HG03442 (cell line): ENCODE data around the gene HEBP1.
"Not testable (repeated sequence)": the region's sequence is repeated elsewhere in the genome, so short reads cannot be mapped to it uniquely, and the experiment has no call there.

ENCODE experiments used
- ATAC-seq: cut with Tn5 transposase; IDR thresholded peaks from one replicate; pipeline ENCODE4 v1.9.1; 2021; ENCODE audit warnings: mild to moderate bottlenecking, moderate library complexity; ENCODE audit not compliant: unreplicated experiment

HEBP1 gene

GRCh38 chr12:12999959-13000615 lies at the start of gene HEBP1:
Gene HEBP1 (minus strand): TSS chr12:13000265. CDS start chr12:13000114, 151 bp downstream.
- ATAC-seq = peak; percentile 85

GRCh38 chr12:13049816-13050215 lies 49.8 kb upstream of the HEBP1 start:
- no peak for ATAC-seq

- ATAC-seq = no peak
These were observed 46.9 kb upstream of the HEBP1 start for GRCh38 chr12:13046964-13047363.

- ATAC-seq = no peak
These were observed 45.8 kb upstream of the HEBP1 start for GRCh38 chr12:13045816-13046215.

GRCh38 chr12:13044906-13045299 lies 44.8 kb upstream of the HEBP1 start:
- ATAC-seq = no peak

- ATAC-seq = peak; percentile 88
These were observed 44.2 kb upstream of the HEBP1 start, which contains the start of gene FAM234B for GRCh38 chr12:13044002-13044905. Gene FAM234B (plus strand): TSS chr12:13044381. CDS start chr12:13044404, 23 bp downstream.

- no peak for ATAC-seq
These were observed 42.7 kb upstream of the HEBP1 start for GRCh38 chr12:13042666-13043230.

- no peak for ATAC-seq
These were observed 41.2 kb upstream of the HEBP1 start for GRCh38 chr12:13041224-13041623.

GRCh38 chr12:13039328-13039956 lies 39.4 kb upstream of the HEBP1 start:
- ATAC-seq = no peak

- ATAC-seq = no peak
These were observed 38.6 kb upstream of the HEBP1 start for GRCh38 chr12:13038491-13039161.

- ATAC-seq = no peak
These were observed 36.8 kb upstream of the HEBP1 start for GRCh38 chr12:13036881-13037280.

- not testable (repeated sequence) for ATAC-seq
These were observed 35.3 kb upstream of the HEBP1 start for GRCh38 chr12:13035335-13035734.

- no peak for ATAC-seq
These were observed 33.4 kb upstream of the HEBP1 start for GRCh38 chr12:13033476-13033875.

GRCh38 chr12:13032164-13032563 lies 32.1 kb upstream of the HEBP1 start:
- no peak for ATAC-seq

- ATAC-seq = no peak
These were observed 30.7 kb upstream of the HEBP1 start for GRCh38 chr12:13030541-13031291.

GRCh38 chr12:13028825-13029570 lies 28.9 kb upstream of the HEBP1 start:
- ATAC-seq = no peak

- no peak for ATAC-seq
These were observed 27.4 kb upstream of the HEBP1 start for GRCh38 chr12:13027508-13027907.

- ATAC-seq = no peak
These were observed 27.0 kb upstream of the HEBP1 start for GRCh38 chr12:13027032-13027431.

GRCh38 chr12:13026286-13026685 lies 26.2 kb upstream of the HEBP1 start:
- ATAC-seq = no peak
